NK-92 (cell line): ENCODE data around the gene PLCH2.

ENCODE experiments used
- DNase-seq: peaks from one replicate; lab custom pipeline; 2025; ENCODE audit not compliant: unreplicated experiment; lab: John Stamatoyannopoulos, UW

PLCH2 gene

GRCh38 chr1:2475571-2475970 is 518 bp upstream of the PLCH2 start:
- no peak for DNase-seq

GRCh38 chr1:2477309-2477708 is 1.2 kb downstream of the PLCH2 start:
- no peak for DNase-seq

- DNase-seq = no peak
Observed at GRCh38 chr1:2477791-2478499, 1.9 kb downstream of the PLCH2 start.

GRCh38 chr1:2479186-2479585 is 3.1 kb downstream of the PLCH2 start:
- no peak for DNase-seq

- DNase-seq = no peak
Observed at GRCh38 chr1:2479618-2480017, 3.5 kb downstream of the PLCH2 start.

GRCh38 chr1:2480236-2480985 is 4.3 kb downstream of the PLCH2 start:
- no peak for DNase-seq

GRCh38 chr1:2480986-2481364 is 4.9 kb downstream of the PLCH2 start:
- DNase-seq = no peak

- DNase-seq = no peak
Observed at GRCh38 chr1:2481885-2482284, 5.8 kb downstream of the PLCH2 start.

GRCh38 chr1:2482588-2482987 is 6.5 kb downstream of the PLCH2 start:
- DNase-seq = no peak

GRCh38 chr1:2483026-2483425 is 6.9 kb downstream of the PLCH2 start:
- DNase-seq = no peak

- no peak for DNase-seq
Observed at GRCh38 chr1:2483970-2484369, 7.9 kb downstream of the PLCH2 start.

- no peak for DNase-seq
Observed at GRCh38 chr1:2486041-2486440, 10.0 kb downstream of the PLCH2 start.

- DNase-seq = no peak
Observed at GRCh38 chr1:2486558-2486957, 10.5 kb downstream of the PLCH2 start.

- no peak for DNase-seq
Observed at GRCh38 chr1:2488688-2489087, 12.6 kb downstream of the PLCH2 start.

- no peak for DNase-seq
Observed at GRCh38 chr1:2489615-2490014, 13.5 kb downstream of the PLCH2 start.

- DNase-seq = no peak
Observed at GRCh38 chr1:2492091-2492490, 16.0 kb downstream of the PLCH2 start.

- no peak for DNase-seq
Observed at GRCh38 chr1:2493218-2493617, 17.1 kb downstream of the PLCH2 start.

GRCh38 chr1:2493691-2494322 is 17.7 kb downstream of the PLCH2 start:
- DNase-seq = no peak

GRCh38 chr1:2494323-2494693 is 18.2 kb downstream of the PLCH2 start:
- no peak for DNase-seq

GRCh38 chr1:2495026-2495425 is 18.9 kb downstream of the PLCH2 start:
- no peak for DNase-seq

- no peak for DNase-seq
Observed at GRCh38 chr1:2495546-2495945, 19.5 kb downstream of the PLCH2 start.

- no peak for DNase-seq
Observed at GRCh38 chr1:2496087-2496622, 20.1 kb downstream of the PLCH2 start.
